Left hindlimb (tissue), 1 donor: Measurements from ENCODE around the gene ATP1A2.

Experiments
- DNase-seq: peaks from one replicate; pipeline ENCODE4 v3.0.0-alpha.2; 2018

The ATP1A2 gene

DNA sequence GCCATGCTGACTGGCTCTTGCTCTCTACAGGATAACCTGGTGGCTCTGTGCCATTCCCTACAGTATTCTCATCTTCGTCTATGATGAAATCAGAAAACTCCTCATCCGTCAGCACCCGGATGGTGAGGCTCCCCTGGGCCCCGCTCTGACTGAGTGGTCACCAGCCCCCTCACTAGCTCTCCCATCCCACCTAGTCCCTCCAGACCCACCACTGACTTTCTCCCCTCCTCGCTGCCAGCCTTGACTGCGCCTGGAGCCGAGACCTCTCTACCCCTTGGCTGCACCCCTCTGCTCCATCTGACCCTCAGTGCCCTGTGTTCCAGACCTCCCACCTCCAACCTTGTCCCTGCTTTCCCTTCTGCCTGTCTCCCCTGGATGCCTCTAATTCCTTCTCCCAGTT lies 70.7 kb downstream of the ATP1A2 start:
- no peak for DNase-seq

DNA sequence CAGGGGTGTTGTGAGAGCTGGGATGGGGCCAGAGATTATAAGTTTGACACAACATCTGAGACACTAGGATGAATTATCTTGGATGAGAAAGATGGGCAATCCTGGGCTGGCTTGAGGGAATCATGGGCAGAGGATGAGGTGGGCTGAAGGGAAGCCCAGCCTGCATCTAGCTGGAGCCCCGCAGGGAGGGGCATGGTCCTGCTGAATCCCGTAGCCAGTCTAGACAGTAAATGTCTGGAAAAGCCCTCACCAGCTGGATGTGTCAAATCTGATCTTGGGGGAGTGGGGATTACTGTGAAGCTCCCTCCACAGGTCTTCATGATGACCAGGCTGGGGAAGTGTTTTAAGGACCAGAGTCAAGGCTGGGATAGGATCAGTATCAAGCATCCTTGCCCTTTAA lies 71.2 kb downstream of the ATP1A2 start:
- DNase-seq = no peak

DNA sequence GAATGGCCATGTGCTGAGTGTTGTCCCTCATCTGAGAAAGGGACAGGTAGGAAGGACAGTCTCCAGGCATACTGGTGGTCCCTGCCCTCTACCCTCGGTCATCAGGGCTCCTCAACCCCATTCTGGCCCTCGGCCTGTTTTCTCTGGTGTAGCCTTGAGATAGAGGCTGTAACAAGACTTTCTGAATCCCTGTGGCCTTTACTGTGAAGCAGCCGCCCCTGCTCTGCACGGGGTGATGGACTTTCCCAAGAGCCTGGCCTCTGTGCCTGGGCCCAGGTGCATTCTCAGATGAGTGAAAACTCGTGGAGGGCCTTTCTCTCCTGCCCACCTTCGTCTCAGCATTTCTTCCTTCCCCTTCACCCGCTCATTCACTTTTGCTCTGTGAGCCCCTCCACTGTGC lies 71.8 kb downstream of the ATP1A2 start:
- DNase-seq = no peak

DNA sequence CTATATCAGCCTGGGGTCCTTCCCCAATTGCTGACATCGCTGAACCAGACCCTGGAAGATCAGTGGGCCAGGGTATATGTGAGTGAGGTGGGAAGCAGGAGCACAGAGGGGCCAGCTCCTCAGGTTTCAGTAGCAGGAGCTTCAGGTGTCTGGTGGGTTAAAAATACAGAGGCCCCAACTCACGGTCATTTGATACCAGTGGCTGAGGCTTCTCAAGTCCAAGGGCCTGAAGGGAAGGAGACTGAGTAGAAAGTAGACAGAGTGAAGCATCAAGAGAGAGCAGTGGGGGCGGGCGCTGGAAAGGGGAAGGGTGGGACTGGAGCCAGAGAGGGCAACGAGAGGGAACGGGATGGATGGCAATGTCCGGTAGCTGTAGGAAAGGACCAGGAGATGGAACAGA lies 72.8 kb downstream of the ATP1A2 start:
- DNase-seq = no peak

DNA sequence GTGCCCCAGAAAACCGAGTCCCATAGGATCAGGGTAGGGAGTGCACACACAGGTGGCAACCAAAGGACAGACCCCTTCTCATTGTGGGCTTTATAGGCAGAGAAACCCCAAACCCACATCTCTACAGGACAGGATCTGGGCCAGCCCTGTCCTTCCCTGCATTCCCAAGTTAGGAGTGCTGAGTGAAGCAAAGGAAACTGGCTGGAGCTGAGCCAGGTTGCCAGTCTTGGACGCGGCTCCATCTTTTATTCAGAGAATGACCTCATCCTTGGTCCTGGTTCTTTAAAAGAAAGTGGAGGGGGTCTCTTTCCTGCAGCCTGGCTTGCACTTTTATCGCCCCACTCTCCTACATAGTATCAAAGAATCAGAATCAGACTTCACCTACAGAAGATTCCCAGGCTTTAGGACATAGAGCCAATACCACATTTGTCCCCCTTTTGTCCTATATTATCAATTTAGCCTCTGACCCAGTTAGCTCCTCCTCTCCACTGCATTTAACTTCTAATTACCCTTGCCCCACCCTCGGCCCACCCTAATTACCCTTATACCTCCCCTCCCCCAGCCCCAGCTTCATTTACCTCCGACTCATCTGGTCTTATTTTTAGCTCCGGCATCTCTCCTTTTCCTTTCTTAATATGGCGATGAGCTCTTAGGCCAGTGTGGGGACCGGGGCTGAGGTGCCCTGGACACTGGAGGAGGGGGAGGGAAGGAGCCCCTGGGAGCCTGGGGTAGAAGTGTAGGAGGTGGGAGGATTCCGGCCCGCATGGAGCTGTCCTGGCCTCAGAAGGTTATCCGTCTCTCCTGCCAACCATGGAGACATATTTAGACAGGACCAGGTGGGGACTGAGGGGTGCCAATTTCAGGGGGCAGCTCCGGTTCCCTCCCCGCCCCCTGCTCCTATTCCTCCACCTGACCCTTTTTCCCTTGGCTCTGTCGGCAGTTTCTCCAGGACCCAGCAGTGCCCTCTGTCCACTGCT lies 74.4 kb downstream of the ATP1A2 start, which contains the start of gene CASQ1:
TSS of gene CASQ1 (plus strand) at position 927 of the 977 bp plus-strand sequence. CDS start 177 bp downstream, outside the sequence.
- peak; percentile 68 for DNase-seq

DNA sequence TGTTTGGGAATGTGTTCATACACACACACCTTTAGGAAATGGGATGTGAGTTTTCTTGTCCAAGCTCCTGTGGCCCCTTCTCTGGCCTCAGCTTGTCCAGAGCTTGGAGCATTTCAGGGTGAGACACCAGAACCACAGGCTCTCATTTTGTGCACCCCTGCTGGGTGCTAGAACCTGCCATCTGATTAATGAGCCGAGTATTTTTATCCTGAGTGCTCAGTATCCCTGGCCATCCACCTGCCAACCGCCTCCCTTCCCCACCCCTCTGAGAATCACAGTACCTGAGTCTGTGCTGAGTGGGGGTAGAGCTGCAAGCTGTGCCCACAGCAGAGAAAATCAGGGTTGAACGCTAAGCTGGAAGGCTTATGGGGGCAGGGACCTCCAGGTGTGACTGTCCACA lies 76.2 kb downstream of the ATP1A2 start:
- DNase-seq = no peak

DNA sequence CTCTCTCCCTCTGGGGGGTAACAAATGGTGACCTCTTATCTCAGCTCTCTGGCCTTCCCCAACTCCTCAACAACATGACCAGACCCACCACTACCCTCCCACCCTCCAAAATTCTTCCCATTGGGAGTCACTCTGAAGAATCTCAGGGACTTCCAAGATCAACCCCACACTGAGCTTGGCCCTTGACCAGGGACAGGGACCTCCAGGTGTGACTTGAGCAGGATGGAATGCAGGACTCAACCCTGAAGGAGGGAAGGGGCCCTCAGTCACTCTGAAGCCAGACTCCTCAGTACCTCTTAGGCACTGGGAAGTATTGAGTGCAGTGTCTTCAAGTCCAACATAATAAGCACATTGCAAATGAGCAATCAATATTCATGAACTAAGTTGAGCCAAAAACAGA lies 76.7 kb downstream of the ATP1A2 start:
- DNase-seq = no peak
